B cell (primary cell): ENCODE measurements around the gene LRRD1. TPM values are rescaled to one million over a fixed set of nuclear protein-coding genes. Genes with fewer than 3 reads are reported as not detected.

Experiments used
- ATAC-seq: fragments of 200-7000 bp; cut with Tn5 transposase; one replicate; pipeline ENCODE4 v1.10.0; 2021; ENCODE audit warnings: low read depth, mild to moderate bottlenecking, moderate number of reproducible peaks, moderate library complexity
- CTCF ChIA-PET: fragments of 350-600 bp; sonication (Branson Sonifier 250); formaldehyde crosslinking; loops from one replicate; lab custom pipeline; 2021; ENCODE audit warnings: antibody characterized with exemption, inconsistent platforms; lab: Charles Lee
- POLR2A ChIA-PET: fragments of 350-600 bp; sonication (Branson Sonifier 250); formaldehyde crosslinking; loops from one replicate; lab custom pipeline; 2021; ENCODE audit warnings: antibody characterized with exemption; lab: Charles Lee
- DNase-seq: peaks from one replicate; pipeline ENCODE4 v3.0.0; 2013
- H2AFZ ChIP-seq: 2 replicates; pipeline ENCODE4 v1.6.1; 2012; ENCODE audit warnings: mild to moderate bottlenecking, low read depth, low read length; ENCODE audit not compliant: insufficient read depth, poor library complexity, severe bottlenecking
- H3K27ac ChIP-seq, 2 donors: 1 replicate in 1 of 2; 2 replicates in 1 of 2; pipeline ENCODE4 v1.5.1; 2012 to 2013; ENCODE audit warnings: low read length in 2 of 2, mild to moderate bottlenecking in 2 of 2, moderate library complexity in 1 of 2
- H3K27me3 ChIP-seq, 4 experiments: fragments of 200-600 bp in 1 of 4; sonication (generic) in 1 of 4; replicated peaks in 1 of 4; 1 replicate in 2 of 4; 2 replicates in 2 of 4; pipeline versions ENCODE4 v1.6.1 to v1.7.0; 2013 to 2016; ENCODE audit warnings: low read length in 3 of 4, mild to moderate bottlenecking in 2 of 4, mixed read lengths in 1 of 4, moderate library complexity in 1 of 4; ENCODE audit not compliant: insufficient read depth in 4 of 4, control insufficient read depth in 3 of 4; ENCODE audit errors: control extremely low read depth in 1 of 4
- H3K36me3 ChIP-seq, 2 experiments: replicated peaks in 1 of 2; 1 replicate in 1 of 2; 2 replicates in 1 of 2; pipeline versions ENCODE4 v1.6.1 to v1.7.1; 2013; ENCODE audit warnings: low read length in 1 of 2; ENCODE audit not compliant: insufficient read depth in 2 of 2, control insufficient read depth in 1 of 2; ENCODE audit errors: control extremely low read depth in 1 of 2, extremely low read depth in 1 of 2
- H3K4me1 ChIP-seq, 2 donors: fragments of 200-600 bp in 1 of 2; sonication (generic) in 1 of 2; 1 replicate in 1 of 2; 2 replicates in 1 of 2; pipeline versions ENCODE4 v1.5.1 to v1.6.1; 2013 to 2017; ENCODE audit warnings: low read length in 2 of 2; ENCODE audit not compliant: control insufficient read depth in 2 of 2, insufficient read depth in 2 of 2
- H3K4me2 ChIP-seq: replicated peaks from 2 replicates; pipeline ENCODE3; 2012; ENCODE audit warnings: mild to moderate bottlenecking, low read depth, low read length; ENCODE audit not compliant: poor library complexity, severe bottlenecking
- H3K4me3 ChIP-seq, 5 experiments: fragments of 200-600 bp in 1 of 5; sonication (generic) in 1 of 5; 1 replicate in 3 of 5; 2 replicates in 2 of 5; pipeline versions ENCODE4 v1.5.1 to v1.7.0; 2011 to 2016; ENCODE audit warnings: low read length in 4 of 5, mild to moderate bottlenecking in 4 of 5, low read depth in 2 of 5, control low read depth in 1 of 5, moderate library complexity in 1 of 5; ENCODE audit not compliant: insufficient read depth in 1 of 5; ENCODE audit errors: control extremely low read depth in 1 of 5, extremely low read depth in 1 of 5
- H3K79me2 ChIP-seq: fragments of 200-600 bp; sonication (generic); one replicate; pipeline ENCODE4 v1.6.0; 2016; ENCODE audit warnings: low read length; ENCODE audit not compliant: control insufficient read depth, insufficient read depth
- H3K9ac ChIP-seq: fragments of 200-600 bp; sonication (generic); 2 replicates; pipeline ENCODE4 v1.6.1; 2017; ENCODE audit warnings: mild to moderate bottlenecking, low read length, moderate library complexity
- H3K9me3 ChIP-seq, 3 donors: one replicate each; pipeline versions ENCODE4 v1.6.1 to v1.7.1; 2013; ENCODE audit warnings: low read length in 2 of 3; ENCODE audit not compliant: control insufficient read depth in 2 of 3, insufficient read depth in 1 of 3; ENCODE audit errors: control extremely low read depth in 1 of 3
- H4K20me1 ChIP-seq: 2 replicates; pipeline ENCODE4 v1.6.0; 2012; ENCODE audit warnings: mild to moderate bottlenecking, low read length; ENCODE audit not compliant: insufficient read depth, control insufficient read depth, poor library complexity, severe bottlenecking
- H3K27ac Mint-ChIP-seq: one replicate; pipeline ENCODE4 v1.8.0; 2021; ENCODE audit warnings: mixed read lengths
- H3K27me3 Mint-ChIP-seq: one replicate; pipeline ENCODE4 v1.8.0; 2021; ENCODE audit warnings: mixed read lengths
- H3K4me1 Mint-ChIP-seq: one replicate; pipeline ENCODE4 v1.8.0; 2021; ENCODE audit warnings: mixed read lengths
- H3K4me3 Mint-ChIP-seq: one replicate; pipeline ENCODE4 v1.8.0; 2021; ENCODE audit warnings: mixed read lengths
- H3K9me3 Mint-ChIP-seq: one replicate; pipeline ENCODE4 v1.8.0; 2022; ENCODE audit warnings: mixed read lengths; ENCODE audit not compliant: insufficient read depth
- EZH2 ChIP-seq: IDR thresholded peaks from 2 replicates; pipeline ENCODE4 v1.6.1; 2012; ENCODE audit warnings: borderline replicate concordance, low read depth, mild to moderate bottlenecking, moderate library complexity, low read length; ENCODE audit not compliant: insufficient read depth, poor library complexity, severe bottlenecking
- WGBS: methylation state at CpG from one replicate; pipeline ENCODE4 v1.1.5; 2013; ENCODE audit warnings: missing lambda C conversion rate; ENCODE audit not compliant: insufficient coverage; 5-methylcytosine and 5-hydroxymethylcytosine counted together
- intact Hi-C: fragments of 100-400 bp; cut with micrococcal nuclease; formaldehyde crosslinking; loops from one replicate; pipeline ENCODE4 v1.10.0; 2022
- polyA plus RNA-seq: library from polyadenylated mRNA; depleted of rRNA; stranded (reverse); fragments of >200 nt; gene quantifications from 2 replicates; pipeline ENCODE4 v1.2.3, GENCODE V29; 2012
- total RNA-seq, 2 donors: library from RNA; stranded (reverse); fragments of 120-200 nt in 1 of 2; gene quantifications; 1 replicate in 1 of 2; 2 replicates in 1 of 2; pipeline versions ENCODE4 v1.2.3 to v1.2.4, GENCODE V29; 2013 to 2022
- TF ChIP-seq, protein P1 (sequence below): fragments of 200-600 bp; IDR thresholded peaks from one replicate; pipeline ENCODE4 v1.8.0; 2022; ENCODE audit warnings: antibody characterized with exemption, mild to moderate bottlenecking

Gene LRRD1
- total and polyA plus RNA-seq, 2 donors (not counting 1 experiment from before 2014, with no cell fraction given) = 0.03 to 0.17 TPM

DNA sequence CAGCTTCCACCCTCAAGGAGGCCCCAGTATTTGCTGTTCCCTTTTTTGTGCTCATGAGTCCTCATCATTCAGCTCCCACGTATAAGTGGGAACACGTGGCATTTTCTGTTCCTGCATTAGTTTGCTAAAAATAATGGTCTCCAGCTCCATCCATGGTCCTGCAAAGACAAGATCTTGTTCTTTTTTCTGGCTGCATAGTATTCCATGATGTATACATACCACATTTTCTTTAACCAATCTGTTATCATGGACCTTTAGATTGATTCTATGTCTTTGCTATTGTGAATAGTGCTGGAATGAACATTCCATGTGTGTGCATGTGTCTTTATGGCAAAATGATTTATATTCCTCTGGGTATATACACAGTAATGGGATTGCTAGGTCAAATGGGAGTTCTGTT, 49.8 kb upstream of the LRRD1 start:
- Histone ChIP-seq H3K4me3 (no peak overlapping the region), H2AFZ (no peak overlapping the region), H3K4me1 (no peaks in the 10 kb centered on the region), H3K79me2 (no peaks in the 10 kb centered on the region), H3K9ac (no peak overlapping the region), H3K36me3 (peaks cover 3 to 43% of the 10 kb centered on the region in 2 experiments), H4K20me1 (no peaks in the 10 kb centered on the region), H3K27me3 (no peaks in the 10 kb centered on the region), H3K9me3 (no peaks in the 10 kb centered on the region), H3K4me2 (no peak overlapping the region), H3K27ac (no peak overlapping the region)
- H3K4me3 Mint-ChIP-seq = no peak overlapping the region
- DNase-seq (no peak), ATAC-seq (no peak)
- CTCF ChIA-PET = interaction anchor here (0.6 kb wide), 1 partner anchor 96 kb away, joined by 3 read pairs; no protein-coding TSS in a partner anchor
- H3K9me3 Mint-ChIP-seq = peaks cover 12% of the 10 kb centered on the region
- 100% methylated on average over 2 of the region's 2 CpGs for WGBS
- intact Hi-C loops = no loop called here
- no peak for TF ChIP-seq EZH2
- TF ChIP-seq, protein P1, sequence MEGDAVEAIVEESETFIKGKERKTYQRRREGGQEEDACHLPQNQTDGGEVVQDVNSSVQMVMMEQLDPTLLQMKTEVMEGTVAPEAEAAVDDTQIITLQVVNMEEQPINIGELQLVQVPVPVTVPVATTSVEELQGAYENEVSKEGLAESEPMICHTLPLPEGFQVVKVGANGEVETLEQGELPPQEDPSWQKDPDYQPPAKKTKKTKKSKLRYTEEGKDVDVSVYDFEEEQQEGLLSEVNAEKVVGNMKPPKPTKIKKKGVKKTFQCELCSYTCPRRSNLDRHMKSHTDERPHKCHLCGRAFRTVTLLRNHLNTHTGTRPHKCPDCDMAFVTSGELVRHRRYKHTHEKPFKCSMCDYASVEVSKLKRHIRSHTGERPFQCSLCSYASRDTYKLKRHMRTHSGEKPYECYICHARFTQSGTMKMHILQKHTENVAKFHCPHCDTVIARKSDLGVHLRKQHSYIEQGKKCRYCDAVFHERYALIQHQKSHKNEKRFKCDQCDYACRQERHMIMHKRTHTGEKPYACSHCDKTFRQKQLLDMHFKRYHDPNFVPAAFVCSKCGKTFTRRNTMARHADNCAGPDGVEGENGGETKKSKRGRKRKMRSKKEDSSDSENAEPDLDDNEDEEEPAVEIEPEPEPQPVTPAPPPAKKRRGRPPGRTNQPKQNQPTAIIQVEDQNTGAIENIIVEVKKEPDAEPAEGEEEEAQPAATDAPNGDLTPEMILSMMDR = no peak
- H3K27ac Mint-ChIP-seq = no peak overlapping the region
- H3K4me1 Mint-ChIP-seq = no peaks in the 10 kb centered on the region
- POLR2A ChIA-PET = no interaction called here
- H3K27me3 Mint-ChIP-seq = no peaks in the 10 kb centered on the region

GRCh38 chr7:92228100-92228499, 49.2 kb upstream of the LRRD1 start:
- CTCF ChIA-PET = interaction anchor here (0.6 kb wide), 1 partner anchor 95 kb away, joined by 3 read pairs; no protein-coding TSS in a partner anchor

More at GRCh38 chr7:92228100-92228499, 49.2 kb upstream of the LRRD1 start:
- Mint-ChIP-seq H3K4me1 (no peaks in the 10 kb centered on the region), H3K27me3 (no peaks in the 10 kb centered on the region), H3K4me3 (no peak overlapping the region), H3K27ac (no peak overlapping the region), H3K9me3 (peaks cover 12% of the 10 kb centered on the region)
- Histone ChIP-seq H3K27me3 (no peaks in the 10 kb centered on the region), H3K79me2 (no peaks in the 10 kb centered on the region), H2AFZ (no peak overlapping the region), H3K4me3 (no peak overlapping the region), H3K36me3 (peaks cover 2 to 45% of the 10 kb centered on the region in 2 experiments), H3K4me1 (no peaks in the 10 kb centered on the region), H3K4me2 (no peak overlapping the region), H3K9me3 (no peaks in the 10 kb centered on the region), H3K9ac (no peak overlapping the region), H4K20me1 (no peaks in the 10 kb centered on the region), H3K27ac (no peak overlapping the region)
- ATAC-seq (no peak), DNase-seq (no peak)
- intact Hi-C loops = no loop called here
- TF ChIP-seq, protein P1 = no peak
- TF ChIP-seq EZH2 = no peak
- 100% methylated on average over 2 of the region's 2 CpGs for WGBS
- POLR2A ChIA-PET = no interaction called here
